Peyer's patch (tissue), 4 donors: ENCODE results near the gene COMMD9. TPM values are rescaled to one million over a fixed set of nuclear protein-coding genes. Genes with fewer than 3 reads are reported as not detected.

Source experiments
- DNase-seq, 3 donors: peaks; one replicate each; pipeline ENCODE4 v3.0.0-alpha.2; 2017 to 2019
- H3K27ac ChIP-seq, 4 donors: fragments of 200-600 bp; sonication (generic); one replicate each; pipeline ENCODE4 v1.5.1; 2016 to 2019
- H3K27me3 ChIP-seq, 2 donors: fragments of 200-600 bp; sonication (generic); one replicate each; pipeline ENCODE4 v1.5.1; 2019
- H3K36me3 ChIP-seq, 3 donors: fragments of 200-600 bp; sonication (generic); one replicate each; pipeline ENCODE4 v1.5.1; 2016 to 2019
- H3K4me1 ChIP-seq, 4 donors: fragments of 200-600 bp; sonication (generic); one replicate each; pipeline ENCODE4 v1.5.1; 2016 to 2019
- H3K4me3 ChIP-seq, 4 donors: fragments of 200-600 bp; sonication (generic); 1 replicate in 3 of 4; 2 replicates in 1 of 4; pipeline ENCODE4 v1.5.1; 2016 to 2019; ENCODE audit warnings: mild to moderate bottlenecking in 1 of 4
- H3K9me3 ChIP-seq, 4 donors: fragments of 200-600 bp; sonication (generic); one replicate each; pipeline ENCODE4 v1.5.1; 2016 to 2019; ENCODE audit warnings: mild to moderate bottlenecking in 1 of 4
- POLR2A ChIP-seq, 2 donors: fragments of 450-650 bp; IDR thresholded peaks; one replicate each; pipeline ENCODE4 v1.5.1; 2017; ENCODE audit warnings: antibody characterized with exemption in 2 of 2, mild to moderate bottlenecking in 2 of 2, moderate library complexity in 2 of 2
- total RNA-seq, 4 donors: library from RNA; depleted of rRNA; stranded (reverse); fragments of >200 nt; gene quantifications; one replicate each; pipeline ENCODE4 v1.1.0, GENCODE V29; 2016
- TF ChIP-seq, protein P1 (sequence below), 6 experiments: fragments of 450-650 bp in 4 of 6; fragments of 200-600 bp in 2 of 6; sonication (generic) in 1 of 6; IDR thresholded peaks; one replicate each; pipeline ENCODE4 v1.5.1; 2017 to 2019; ENCODE audit warnings: antibody characterized with exemption in 6 of 6, mild to moderate bottlenecking in 3 of 6, moderate library complexity in 1 of 6

COMMD9 gene
- total RNA-seq, 4 donors from 2014 or later: 41.3 to 68.5 (median 48.2) TPM

DNA sequence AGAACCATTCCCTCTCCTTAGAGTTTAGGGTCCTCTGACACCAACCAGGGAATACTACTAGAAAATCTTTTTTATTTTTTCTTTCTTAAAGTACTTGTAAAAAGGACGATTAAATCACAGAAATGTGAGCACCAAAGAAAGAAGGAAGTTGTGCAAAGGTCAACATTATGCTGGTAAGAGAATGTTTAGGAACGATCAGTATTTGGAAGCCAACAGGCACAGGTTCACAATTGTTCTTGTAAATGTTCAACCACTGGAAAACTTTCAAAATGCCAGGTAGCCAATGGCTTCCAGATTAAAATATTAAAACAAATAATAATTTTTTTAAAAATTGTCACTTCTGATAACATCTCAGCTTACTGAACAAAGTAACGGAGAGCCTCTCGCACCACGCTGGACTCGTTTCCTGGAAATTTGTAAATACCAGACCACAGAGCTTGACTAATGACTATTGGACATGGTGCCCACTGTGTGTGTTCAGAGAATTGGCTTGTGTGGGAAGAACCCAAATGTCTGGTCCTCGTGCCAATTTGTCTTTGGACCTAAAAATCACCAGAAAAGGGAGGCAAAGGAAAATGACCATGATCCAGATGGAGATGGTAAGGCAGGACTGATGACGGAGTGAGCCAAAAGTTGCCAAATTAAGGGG is 20.8 kb downstream of the COMMD9 start:
- no peaks in the 10 kb centered on the region for H3K4me1 ChIP-seq
- H3K36me3 ChIP-seq: peaks cover 0 to 21% (median 0%) of the 10 kb centered on the region in 3 donors
- TF ChIP-seq, protein P1, sequence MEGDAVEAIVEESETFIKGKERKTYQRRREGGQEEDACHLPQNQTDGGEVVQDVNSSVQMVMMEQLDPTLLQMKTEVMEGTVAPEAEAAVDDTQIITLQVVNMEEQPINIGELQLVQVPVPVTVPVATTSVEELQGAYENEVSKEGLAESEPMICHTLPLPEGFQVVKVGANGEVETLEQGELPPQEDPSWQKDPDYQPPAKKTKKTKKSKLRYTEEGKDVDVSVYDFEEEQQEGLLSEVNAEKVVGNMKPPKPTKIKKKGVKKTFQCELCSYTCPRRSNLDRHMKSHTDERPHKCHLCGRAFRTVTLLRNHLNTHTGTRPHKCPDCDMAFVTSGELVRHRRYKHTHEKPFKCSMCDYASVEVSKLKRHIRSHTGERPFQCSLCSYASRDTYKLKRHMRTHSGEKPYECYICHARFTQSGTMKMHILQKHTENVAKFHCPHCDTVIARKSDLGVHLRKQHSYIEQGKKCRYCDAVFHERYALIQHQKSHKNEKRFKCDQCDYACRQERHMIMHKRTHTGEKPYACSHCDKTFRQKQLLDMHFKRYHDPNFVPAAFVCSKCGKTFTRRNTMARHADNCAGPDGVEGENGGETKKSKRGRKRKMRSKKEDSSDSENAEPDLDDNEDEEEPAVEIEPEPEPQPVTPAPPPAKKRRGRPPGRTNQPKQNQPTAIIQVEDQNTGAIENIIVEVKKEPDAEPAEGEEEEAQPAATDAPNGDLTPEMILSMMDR (IDR thresholded peaks at IDR 0.05): no peak
- TF ChIP-seq POLR2A (IDR thresholded peaks at IDR 0.05): no peak
- no peaks in the 10 kb centered on the region for H3K27me3 ChIP-seq
- H3K27ac ChIP-seq: no peak overlapping the region
- no peak for DNase-seq
- H3K4me3 ChIP-seq: no peak overlapping the region
- peaks cover 0 to 2% (median 0%) of the 10 kb centered on the region in 4 donors for H3K9me3 ChIP-seq

DNA sequence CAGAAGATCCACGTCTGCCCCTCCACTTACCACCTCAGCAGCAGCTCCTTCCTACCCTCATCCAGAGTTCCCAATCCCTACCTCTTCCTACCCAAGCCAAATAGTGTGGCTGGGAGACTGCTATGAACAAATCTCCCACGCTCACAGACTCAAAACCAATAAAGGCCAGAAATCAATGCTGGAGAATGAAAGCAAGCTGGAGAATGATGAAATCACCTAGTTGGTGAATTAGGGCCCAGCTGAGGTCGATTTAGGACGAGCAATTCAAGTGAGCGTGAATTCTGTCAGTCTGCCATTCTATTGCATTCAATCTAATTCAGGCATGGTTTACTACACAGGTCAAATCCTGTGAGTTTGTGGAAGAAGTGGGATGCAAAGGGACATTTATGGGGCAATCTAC is 22.5 kb downstream of the COMMD9 start:
- H3K4me3 ChIP-seq: no peak overlapping the region
- H3K4me1 ChIP-seq: no peaks in the 10 kb centered on the region
- peaks cover 0 to 4% (median 0%) of the 10 kb centered on the region in 3 donors for H3K36me3 ChIP-seq
- TF ChIP-seq POLR2A (IDR thresholded peaks at IDR 0.05): no peak
- TF ChIP-seq, protein P1 (IDR thresholded peaks at IDR 0.05): no peak
- no peak overlapping the region for H3K27ac ChIP-seq
- no peak for DNase-seq
- no peaks in the 10 kb centered on the region for H3K27me3 ChIP-seq
- H3K9me3 ChIP-seq: no peaks in the 10 kb centered on the region

DNA sequence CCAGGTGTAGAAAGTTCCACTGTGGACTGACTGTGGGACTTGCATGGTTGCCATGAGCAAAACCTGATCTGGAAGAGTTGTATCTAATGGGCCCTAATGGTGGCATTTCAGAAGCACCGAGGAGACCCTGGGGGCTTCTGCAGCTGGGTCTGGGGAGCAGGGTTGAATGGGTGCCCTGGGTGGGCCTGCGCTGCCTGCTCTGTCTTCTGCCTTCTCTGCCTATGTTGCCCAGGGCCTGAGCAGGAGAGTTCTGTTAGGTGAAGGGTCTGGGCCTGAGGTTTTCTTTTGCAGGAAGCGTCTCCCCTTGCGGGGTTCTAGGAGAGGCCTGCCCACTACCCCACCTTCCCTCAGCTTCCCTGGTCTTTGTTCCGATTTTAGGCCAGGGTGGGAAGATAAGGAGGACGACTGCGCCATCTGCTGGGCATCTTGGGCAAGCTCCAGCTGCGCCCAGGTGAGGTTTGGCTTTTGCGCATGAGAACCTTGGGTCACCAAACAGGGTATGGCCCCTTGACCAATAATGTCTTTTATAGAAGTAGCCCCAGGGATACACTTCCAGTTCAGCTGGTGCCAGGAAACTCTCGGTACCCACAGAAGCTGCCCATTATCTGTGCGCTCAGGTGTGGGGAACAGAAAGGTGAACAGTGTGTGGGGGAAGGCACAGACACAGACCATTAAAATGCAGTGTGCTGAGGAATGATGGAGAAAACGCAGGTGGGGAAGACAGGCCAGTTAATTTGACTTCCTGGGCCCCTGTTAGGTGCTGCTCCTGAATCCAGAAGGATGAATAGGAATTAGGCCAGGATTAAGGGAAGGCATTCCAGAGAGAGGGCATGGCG is 23.2 kb downstream of the COMMD9 start:
- Histone ChIP-seq H3K4me1 (no peaks in the 10 kb centered on the region), H3K4me3 (no peak overlapping the region), H3K36me3 (no peaks in the 10 kb centered on the region), H3K27ac (no peak overlapping the region), H3K9me3 (no peaks in the 10 kb centered on the region), H3K27me3 (no peaks in the 10 kb centered on the region)
- DNase-seq: peak; percentile 30 to 68 (median 65)
- TF ChIP-seq POLR2A (IDR thresholded peaks at IDR 0.05): no peak
- TF ChIP-seq, protein P1 (IDR thresholded peaks at IDR 0.05): peak; percentile 51 to 74 (median 71)

DNA sequence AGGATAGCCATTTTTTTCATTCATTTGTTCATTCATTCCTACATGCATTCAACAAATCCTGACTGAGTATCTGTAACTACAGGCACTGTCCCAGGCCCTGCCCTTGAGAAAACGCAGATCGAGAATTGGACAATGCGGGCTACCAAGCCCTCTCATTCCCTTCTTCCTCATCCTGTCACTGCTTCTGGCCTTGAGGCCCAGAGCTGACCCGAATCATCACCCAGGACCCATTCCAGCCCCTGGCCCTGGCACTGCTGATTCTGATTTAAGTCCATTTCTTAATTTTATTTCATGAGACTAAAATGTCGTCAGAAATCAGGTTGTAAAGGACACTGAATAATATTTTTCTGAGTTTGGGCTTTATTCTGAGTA is 24.3 kb downstream of the COMMD9 start:
- Histone ChIP-seq H3K27ac (no peak overlapping the region), H3K36me3 (no peaks in the 10 kb centered on the region), H3K9me3 (no peaks in the 10 kb centered on the region), H3K27me3 (no peaks in the 10 kb centered on the region), H3K4me1 (no peaks in the 10 kb centered on the region), H3K4me3 (no peak overlapping the region)
- TF ChIP-seq, protein P1 (IDR thresholded peaks at IDR 0.05): no peak
- no peak for TF ChIP-seq POLR2A (IDR thresholded peaks at IDR 0.05)
- no peak for DNase-seq

DNA sequence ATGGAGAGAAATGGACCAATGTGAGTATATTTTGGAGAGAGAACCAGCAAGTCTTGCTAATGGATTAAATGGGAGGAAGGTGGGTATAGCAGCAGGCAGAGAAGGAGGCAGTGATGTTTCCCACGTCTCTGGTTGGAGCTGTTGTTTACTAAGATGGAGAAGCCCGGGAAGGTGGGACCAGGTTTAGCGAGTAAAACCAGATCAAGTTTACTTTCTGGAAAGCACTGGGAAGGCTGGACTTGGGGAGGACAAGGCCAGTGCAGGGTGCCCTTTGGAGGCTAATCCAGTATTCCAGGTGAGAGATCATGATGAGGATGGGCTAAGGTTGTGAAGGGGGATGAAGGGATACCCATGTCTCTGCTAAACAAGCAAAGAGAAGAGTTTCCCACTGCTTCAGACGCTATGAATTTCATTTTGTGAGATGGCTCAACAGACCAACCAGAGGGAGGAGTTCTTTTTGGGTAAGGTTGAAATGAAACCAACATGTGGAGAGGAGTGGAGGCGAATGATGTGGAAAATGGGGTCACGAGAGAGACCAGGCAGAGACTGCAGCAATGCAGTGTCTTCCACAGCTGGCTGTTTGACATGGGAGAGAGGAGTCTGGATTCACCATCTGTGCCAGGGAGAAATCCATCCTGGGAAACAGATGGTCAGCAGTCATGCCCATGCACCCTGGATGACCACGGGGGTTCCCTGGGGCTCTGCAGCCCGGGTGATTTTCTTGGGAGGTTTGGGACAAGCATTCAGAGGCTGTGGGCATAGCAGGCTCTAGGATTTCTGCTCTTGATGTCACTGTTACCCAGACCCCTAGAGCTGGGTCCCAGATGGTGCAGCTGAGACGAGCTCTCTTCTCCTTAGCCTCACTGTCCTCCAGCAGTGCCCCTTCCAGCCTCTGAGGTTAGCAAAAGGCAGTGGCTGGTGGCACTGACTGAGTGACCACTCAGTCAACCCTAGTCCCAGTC is 24.9 kb downstream of the COMMD9 start:
- TF ChIP-seq, protein P1 (IDR thresholded peaks at IDR 0.05): no peak
- no peak for TF ChIP-seq POLR2A (IDR thresholded peaks at IDR 0.05)
- DNase-seq: no peak
- no peaks in the 10 kb centered on the region for H3K4me1 ChIP-seq
- H3K36me3 ChIP-seq: no peaks in the 10 kb centered on the region
- H3K9me3 ChIP-seq: no peaks in the 10 kb centered on the region
- H3K4me3 ChIP-seq: no peak overlapping the region
- no peaks in the 10 kb centered on the region for H3K27me3 ChIP-seq
- no peak overlapping the region for H3K27ac ChIP-seq
